HEK293T (cell line): ENCODE data around the gene APP.

Experiments used
- ARNT ChIP-seq: fragments of 450-650 bp; IDR thresholded peaks from 2 replicates; pipeline ENCODE4 v1.6.1; 2017; ENCODE audit warnings: mild to moderate bottlenecking
- BHLHE40 ChIP-seq: fragments of 450-650 bp; IDR thresholded peaks from 2 replicates; pipeline ENCODE4 v1.6.1; 2016; ENCODE audit warnings: mild to moderate bottlenecking, moderate library complexity, borderline replicate concordance
- CTBP1 ChIP-seq: fragments of 450-650 bp; IDR thresholded peaks from 2 replicates; pipeline ENCODE4 v1.6.1; 2016; ENCODE audit warnings: borderline replicate concordance
- ELF4 ChIP-seq: fragments of 450-650 bp; IDR thresholded peaks from 2 replicates; pipeline ENCODE4 v1.6.1; 2017; ENCODE audit warnings: antibody characterized with exemption
- FOXA1 ChIP-seq: fragments of 450-650 bp; IDR thresholded peaks from 2 replicates; pipeline ENCODE4 v1.6.1; 2016; ENCODE audit warnings: mild to moderate bottlenecking
- FOXK2 ChIP-seq: fragments of 450-650 bp; IDR thresholded peaks from 2 replicates; pipeline ENCODE4 v1.6.1; 2016; ENCODE audit warnings: mild to moderate bottlenecking
- FOXM1 ChIP-seq: fragments of 450-650 bp; IDR thresholded peaks from 2 replicates; pipeline ENCODE4 v1.6.1; 2017; ENCODE audit warnings: mild to moderate bottlenecking, borderline replicate concordance
- HDGF ChIP-seq: fragments of 450-650 bp; IDR thresholded peaks from 2 replicates; pipeline ENCODE4 v1.6.1; 2017; ENCODE audit warnings: antibody characterized with exemption, borderline replicate concordance
- L3MBTL2 ChIP-seq: fragments of 450-650 bp; conservative IDR thresholded peaks from 2 replicates; pipeline ENCODE4 v1.6.1; 2016; ENCODE audit warnings: mild to moderate bottlenecking
- NFRKB ChIP-seq: fragments of 450-650 bp; IDR thresholded peaks from 2 replicates; pipeline ENCODE4 v1.6.1; 2016; ENCODE audit warnings: mild to moderate bottlenecking, moderate library complexity
- SP1 ChIP-seq: fragments of 450-650 bp; IDR thresholded peaks from 2 replicates; pipeline ENCODE4 v1.6.1; 2017
- TARDBP ChIP-seq: fragments of 450-650 bp; IDR thresholded peaks from 2 replicates; pipeline ENCODE4 v1.6.1; 2016
- ZNF384 ChIP-seq: fragments of 450-650 bp; IDR thresholded peaks from 2 replicates; pipeline ENCODE4 v1.6.1; 2016
- TF ChIP-seq, protein P1 (sequence below): fragments of 450-650 bp; IDR thresholded peaks from 2 replicates; pipeline ENCODE4 v1.6.1; 2016

DNA sequence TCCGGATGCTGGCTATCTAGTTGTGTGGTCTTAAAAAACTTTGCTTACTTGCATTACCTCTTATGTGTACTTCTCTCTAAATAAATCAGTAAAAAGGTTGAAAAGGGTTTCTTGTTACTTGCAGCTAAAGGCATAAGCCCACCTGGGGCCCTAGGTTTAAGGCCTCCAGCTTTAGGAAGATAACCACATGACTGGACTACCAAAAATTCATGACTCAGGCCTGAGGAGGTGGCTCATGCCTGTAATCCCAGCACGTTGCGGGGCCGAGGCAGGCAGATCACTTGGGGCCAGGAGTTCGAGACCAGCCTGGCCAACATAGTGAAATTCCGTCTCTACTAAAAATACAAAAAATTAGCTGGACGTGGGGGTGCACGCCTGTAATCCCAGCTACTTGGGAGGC, 142.9 kb downstream of the APP start:
- TF ChIP-seq BHLHE40 (no peak), FOXK2 (no peak), FOXM1 (no peak), TARDBP (no peak), SP1 (no peak), ELF4 (no peak), FOXA1 (no peak), ZNF384 (no peak), CTBP1 (no peak), NFRKB (no peak), HDGF (no peak), L3MBTL2 (no peak), ARNT (no peak)
- TF ChIP-seq, protein P1, sequence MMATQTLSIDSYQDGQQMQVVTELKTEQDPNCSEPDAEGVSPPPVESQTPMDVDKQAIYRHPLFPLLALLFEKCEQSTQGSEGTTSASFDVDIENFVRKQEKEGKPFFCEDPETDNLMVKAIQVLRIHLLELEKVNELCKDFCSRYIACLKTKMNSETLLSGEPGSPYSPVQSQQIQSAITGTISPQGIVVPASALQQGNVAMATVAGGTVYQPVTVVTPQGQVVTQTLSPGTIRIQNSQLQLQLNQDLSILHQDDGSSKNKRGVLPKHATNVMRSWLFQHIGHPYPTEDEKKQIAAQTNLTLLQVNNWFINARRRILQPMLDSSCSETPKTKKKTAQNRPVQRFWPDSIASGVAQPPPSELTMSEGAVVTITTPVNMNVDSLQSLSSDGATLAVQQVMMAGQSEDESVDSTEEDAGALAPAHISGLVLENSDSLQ = no peak
